SK-N-SH (cell line): ENCODE data around the gene COBL. TPM values are rescaled to one million over a fixed set of nuclear protein-coding genes. Genes with fewer than 3 reads are reported as not detected.

Experiments
- CTCF ChIA-PET: fragments of 300-600, 350-600 bp; formaldehyde crosslinking; extraction: SDS; loops from one replicate; lab custom pipeline; 2021; lab: Yijun Ruan, JAX
- POLR2A ChIA-PET: fragments of 350-600 bp; sonication (Branson Sonifier 250); formaldehyde crosslinking; extraction: SDS; loops from one replicate; lab custom pipeline; 2020; ENCODE audit warnings: antibody characterized with exemption, inconsistent platforms; lab: Yijun Ruan, JAX
- DNase-seq: peaks from one replicate; pipeline ENCODE4 v3.0.0; 2012
- H2AFZ ChIP-seq: fragments of 200-600 bp; sonication (generic); 2 replicates; pipeline ENCODE4 v1.8.1; 2016; ENCODE audit warnings: antibody characterized with exemption, mild to moderate bottlenecking, low read depth
- H3F3A ChIP-seq: fragments of 200-600 bp; sonication (generic); replicated peaks from 2 replicates; pipeline ENCODE3; 2016; ENCODE audit warnings: antibody characterized with exemption, mild to moderate bottlenecking; ENCODE audit not compliant: insufficient read depth
- H3K27ac ChIP-seq, 2 experiments: fragments of 200-500 bp in 1 of 2; fragments of 200-600 bp in 1 of 2; sonication (Bioruptor generic) in 1 of 2; sonication (generic), shearing (Covaris generic) in 1 of 2; 2 replicates each; pipeline versions ENCODE4 v1.5.1 to v1.6.1; 2014 to 2016; ENCODE audit warnings: low read depth in 2 of 2, inconsistent platforms in 1 of 2, low read length in 1 of 2, mild to moderate bottlenecking in 1 of 2, mixed read lengths in 1 of 2
- H3K27me3 ChIP-seq: fragments of 200-600 bp; sonication (generic), shearing (Covaris generic); 2 replicates; pipeline ENCODE4 v1.6.1; 2016; ENCODE audit warnings: mixed run types; ENCODE audit not compliant: insufficient read depth
- H3K36me3 ChIP-seq, 2 experiments: fragments of 200-500 bp in 1 of 2; fragments of 200-600 bp in 1 of 2; sonication (Bioruptor generic) in 1 of 2; sonication (generic) in 1 of 2; replicated peaks in 1 of 2; 2 replicates each; pipeline versions ENCODE3 to v1.5.1; 2014 to 2016; ENCODE audit warnings: low read length in 1 of 2, mild to moderate bottlenecking in 1 of 2; ENCODE audit not compliant: insufficient read depth in 2 of 2, control insufficient read depth in 1 of 2
- H3K4me1 ChIP-seq, 2 experiments: fragments of 200-500 bp in 1 of 2; fragments of 200-600 bp in 1 of 2; sonication (Bioruptor generic) in 1 of 2; sonication (generic), shearing (Covaris generic) in 1 of 2; 2 replicates each; pipeline versions ENCODE4 v1.5.1 to v1.6.1; 2014 to 2016; ENCODE audit warnings: low read depth in 1 of 2, low read length in 1 of 2, mixed run types in 1 of 2; ENCODE audit not compliant: insufficient read depth in 2 of 2, control insufficient read depth in 1 of 2
- H3K4me2 ChIP-seq: fragments of 200-600 bp; sonication (generic), shearing (Covaris generic); 2 replicates; pipeline ENCODE4 v1.6.1; 2017; ENCODE audit warnings: mixed run types
- H3K4me3 ChIP-seq, 2 experiments: fragments of 200-500 bp in 1 of 2; fragments of 200-600 bp in 1 of 2; sonication (Bioruptor generic) in 1 of 2; sonication (generic), shearing (Covaris generic) in 1 of 2; 2 replicates each; pipeline versions ENCODE4 v1.5.1 to v1.8.1; 2014 to 2016; ENCODE audit warnings: low read depth in 2 of 2, inconsistent platforms in 1 of 2, low read length in 1 of 2, mild to moderate bottlenecking in 1 of 2, mixed read lengths in 1 of 2, moderate library complexity in 1 of 2
- H3K79me2 ChIP-seq: fragments of 200-600 bp; sonication (generic); 2 replicates; pipeline ENCODE4 v1.8.1; 2017; ENCODE audit warnings: mild to moderate bottlenecking; ENCODE audit not compliant: insufficient read depth
- H3K9ac ChIP-seq: fragments of 200-600 bp; sonication (generic); 2 replicates; pipeline ENCODE4 v1.6.1; 2017; ENCODE audit warnings: mixed run types
- H3K9me2 ChIP-seq: fragments of 200-600 bp; sonication (generic); 2 replicates; pipeline ENCODE4 v1.6.1; 2017; ENCODE audit warnings: mixed run types
- H3K9me3 ChIP-seq: fragments of 200-600 bp; sonication (generic); 2 replicates; pipeline ENCODE4 v1.6.1; 2017; ENCODE audit warnings: mixed run types, mild to moderate bottlenecking, moderate library complexity
- H4K20me1 ChIP-seq: fragments of 200-600 bp; sonication (generic); 2 replicates; pipeline ENCODE4 v1.6.1; 2017; ENCODE audit warnings: mild to moderate bottlenecking, mixed run types; ENCODE audit not compliant: insufficient read depth
- CHD2 ChIP-seq: fragments of 150-350 bp; IDR thresholded peaks from 2 replicates; pipeline ENCODE4 v1.6.1; 2018; ENCODE audit warnings: low read length; ENCODE audit not compliant: partially characterized antibody
- FOXM1 ChIP-seq: IDR thresholded peaks from 2 replicates; pipeline ENCODE4 v1.4.0; 2012; ENCODE audit warnings: low read depth, mild to moderate bottlenecking
- MEF2A ChIP-seq: IDR thresholded peaks from 2 replicates; pipeline ENCODE4 v1.4.0; 2012; ENCODE audit warnings: low read depth, borderline replicate concordance
- RFX5 ChIP-seq: IDR thresholded peaks from 2 replicates; pipeline ENCODE4 v1.6.1; 2012; ENCODE audit warnings: mild to moderate bottlenecking, improper control_type of control experiment, low read length
- SIN3A ChIP-seq: IDR thresholded peaks from 2 replicates; pipeline ENCODE4 v1.6.1; 2012; ENCODE audit warnings: low read depth, mild to moderate bottlenecking, low read length, moderate library complexity, borderline replicate concordance
- TAF1 ChIP-seq: IDR thresholded peaks from 2 replicates; pipeline ENCODE4 v1.6.1; 2012; ENCODE audit warnings: low read depth, mild to moderate bottlenecking, low read length, moderate library complexity, borderline replicate concordance
- YY1 ChIP-seq: IDR thresholded peaks from 2 replicates; pipeline ENCODE4 v1.4.0; 2012; ENCODE audit warnings: low read depth, mild to moderate bottlenecking
- WGBS: methylation state at CpG from one replicate; pipeline ENCODE4 v1.1.6; 2017; ENCODE audit warnings: low lambda C conversion rate; 5-methylcytosine and 5-hydroxymethylcytosine counted together
- polyA plus RNA-seq, 3 experiments: library from polyadenylated mRNA; depleted of rRNA; stranded (reverse); fragments of >200 nt; gene quantifications; 2 replicates each; pipeline ENCODE4 v1.2.3, GENCODE V29; 2012
- TF ChIP-seq, protein P1 (sequence below): fragments of 150-350 bp; IDR thresholded peaks from 2 replicates; pipeline ENCODE4 v1.6.1; 2016; ENCODE audit warnings: mild to moderate bottlenecking, low read depth, low read length

COBL gene
- polyA plus RNA-seq, 1 of the 3 experiments (the other 2 are of a cell fraction), result under 0.01 TPM

GRCh38 chr7:51129527-51130472 lies 186.8 kb downstream of the COBL start:
- no peak for TF ChIP-seq SIN3A
- TF ChIP-seq, protein P1, sequence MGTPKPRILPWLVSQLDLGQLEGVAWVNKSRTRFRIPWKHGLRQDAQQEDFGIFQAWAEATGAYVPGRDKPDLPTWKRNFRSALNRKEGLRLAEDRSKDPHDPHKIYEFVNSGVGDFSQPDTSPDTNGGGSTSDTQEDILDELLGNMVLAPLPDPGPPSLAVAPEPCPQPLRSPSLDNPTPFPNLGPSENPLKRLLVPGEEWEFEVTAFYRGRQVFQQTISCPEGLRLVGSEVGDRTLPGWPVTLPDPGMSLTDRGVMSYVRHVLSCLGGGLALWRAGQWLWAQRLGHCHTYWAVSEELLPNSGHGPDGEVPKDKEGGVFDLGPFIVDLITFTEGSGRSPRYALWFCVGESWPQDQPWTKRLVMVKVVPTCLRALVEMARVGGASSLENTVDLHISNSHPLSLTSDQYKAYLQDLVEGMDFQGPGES, result no peak
- Histone ChIP-seq H3K4me3 (no peak overlapping the region), H3K36me3 (no peaks in the 10 kb centered on the region), H3K4me1 (no peaks in the 10 kb centered on the region), H3K9ac (no peak overlapping the region), H3K27me3 (peaks cover 11% of the 10 kb centered on the region; the same call in 1 of the 2 replicates), H2AFZ (no peak overlapping the region), H4K20me1 (no peaks in the 10 kb centered on the region), H3K4me2 (no peak overlapping the region), H3K79me2 (no peaks in the 10 kb centered on the region), H3K9me3 (no peaks in the 10 kb centered on the region), H3F3A (no peaks in the 10 kb centered on the region), H3K9me2 (no peaks in the 10 kb centered on the region), H3K27ac (no peak overlapping the region)
- ChIA-PET CTCF (no interaction called here), POLR2A (no interaction called here)
- WGBS, result 35% methylated on average over 8 of the region's 8 CpGs
- DNase-seq, result no peak

DNA sequence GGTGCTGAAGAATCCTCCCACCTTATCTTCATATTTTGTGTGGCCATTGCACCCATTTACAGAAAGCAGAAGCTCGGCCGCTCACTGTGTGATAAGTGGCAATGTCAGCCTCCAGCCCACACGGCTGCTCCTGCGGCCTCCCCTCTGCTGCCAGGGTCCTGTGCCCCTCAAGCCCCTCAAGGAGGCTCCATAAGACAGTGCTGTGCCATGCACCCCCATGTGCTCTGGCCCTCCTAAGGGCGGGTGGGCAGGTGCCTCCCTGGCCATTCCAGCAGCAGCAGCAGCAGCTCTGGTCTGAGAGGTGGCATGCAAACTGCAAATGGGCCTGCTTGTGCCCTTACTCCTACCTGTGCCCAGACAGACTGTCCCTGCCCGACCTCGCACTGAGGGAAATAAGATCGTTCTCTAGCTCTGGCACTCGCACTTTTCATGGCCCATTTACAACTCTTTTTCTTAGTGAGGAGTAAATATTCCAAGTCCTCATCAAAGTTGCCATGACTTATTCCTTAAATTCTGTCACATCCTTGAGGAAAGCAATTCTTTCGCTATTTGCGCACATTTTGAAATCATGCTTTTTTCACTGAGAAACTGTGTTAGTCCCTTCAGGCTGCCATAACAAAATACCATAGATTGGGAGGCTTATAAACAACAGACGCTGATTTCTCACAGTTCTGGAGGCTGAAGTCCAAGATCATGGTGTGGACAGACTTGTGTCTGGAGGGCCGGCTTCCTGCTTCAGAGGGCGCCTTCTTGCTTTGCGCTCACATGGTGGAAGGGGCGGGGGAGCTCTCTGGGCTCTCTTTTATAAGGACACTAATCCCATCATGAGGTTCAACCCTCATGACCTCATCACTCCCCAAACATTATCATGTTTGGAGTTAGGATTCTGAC lies 187.8 kb downstream of the COBL start:
- H3K79me2 ChIP-seq, result no peaks in the 10 kb centered on the region
- H3K9me2 ChIP-seq, result no peaks in the 10 kb centered on the region
- H4K20me1 ChIP-seq, result no peaks in the 10 kb centered on the region
- no peak overlapping the region for H2AFZ ChIP-seq
- H3K4me1 ChIP-seq, result no peaks in the 10 kb centered on the region
- no peak for DNase-seq
- no peak overlapping the region for H3K4me2 ChIP-seq
- H3K9ac ChIP-seq, result no peak overlapping the region
- H3K4me3 ChIP-seq, result no peak overlapping the region
- WGBS, result 40% methylated on average over 16 of the region's 16 CpGs
- no peak overlapping the region for H3K27ac ChIP-seq
- POLR2A ChIA-PET, result no interaction called here
- H3F3A ChIP-seq, result no peaks in the 10 kb centered on the region
- H3K36me3 ChIP-seq, result no peaks in the 10 kb centered on the region
- H3K9me3 ChIP-seq, result no peaks in the 10 kb centered on the region
- no peak for TF ChIP-seq FOXM1
- H3K27me3 ChIP-seq, result peaks cover 11% of the 10 kb centered on the region; the same call in 1 of the 2 replicates
- CTCF ChIA-PET, result interaction anchor here (0.6 kb wide), 1 partner anchor 238 kb away, joined by 3 read pairs; no protein-coding TSS in a partner anchor

GRCh38 chr7:51127618-51127904 lies 189.0 kb downstream of the COBL start:
- TF ChIP-seq, protein P1, result no peak
- TF ChIP-seq TAF1 (no peak), RFX5 (no peak), MEF2A (no peak), YY1 (no peak), SIN3A (no peak), CHD2 (no peak)
- TF ChIP-seq, all 33 proteins: peak for 0
- no peak overlapping the region for H2AFZ ChIP-seq
- no peaks in the 10 kb centered on the region for H3K9me3 ChIP-seq
- peaks cover 7% of the 10 kb centered on the region for H3F3A ChIP-seq
- peaks cover 11% of the 10 kb centered on the region; the same call in 1 of the 2 replicates for H3K27me3 ChIP-seq
- DNase-seq, result no peak
- 13% methylated on average over 3 of the region's 3 CpGs for WGBS
- no peaks in the 10 kb centered on the region for H4K20me1 ChIP-seq
- CTCF ChIA-PET, result interaction anchor here (1.1 to 1.3 kb wide), 2 partner anchors 24 to 33 kb away, joined by 3 read pairs; no protein-coding TSS in a partner anchor
- no peaks in the 10 kb centered on the region for H3K79me2 ChIP-seq
- H3K9me2 ChIP-seq, result no peaks in the 10 kb centered on the region
- no peak overlapping the region for H3K27ac ChIP-seq
- no peaks in the 10 kb centered on the region for H3K36me3 ChIP-seq
- no peaks in the 10 kb centered on the region for H3K4me1 ChIP-seq
- no peak overlapping the region for H3K4me2 ChIP-seq
- H3K4me3 ChIP-seq, result no peak overlapping the region
- no peak overlapping the region for H3K9ac ChIP-seq
- POLR2A ChIA-PET, result no interaction called here
